Astrocyte of the cerebellum (primary cell): ENCODE data around the gene LRRC4C.

ENCODE experiments used
- DNase-seq: peaks from one replicate; pipeline ENCODE4 v3.0.0-alpha.2; 2011; ENCODE audit warnings: low read depth
- H3K4me3 ChIP-seq: 2 replicates; pipeline ENCODE4 v1.5.1; 2011; ENCODE audit warnings: mild to moderate bottlenecking, low read depth, low read length, moderate library complexity
- CTCF ChIP-seq: IDR thresholded peaks from 2 replicates; pipeline ENCODE4 v1.5.1; 2012; ENCODE audit warnings: low read length, low read depth, moderate library complexity, mild to moderate bottlenecking; ENCODE audit errors: missing control alignments
- in situ Hi-C: cut with HindIII; loops from 2 replicates; pipeline ENCODE4 v1.10.0; 2017; ENCODE audit warnings: low sequenced_read_pairs

The LRRC4C gene

GRCh38 chr11:40370821-40371616, 1088.4 kb downstream of the LRRC4C start:
- in situ Hi-C loops: no loop called here
- no peak for TF ChIP-seq CTCF
- no peak for DNase-seq
- H3K4me3 ChIP-seq: no peak overlapping the region

GRCh38 chr11:40360206-40360798, 1099.2 kb downstream of the LRRC4C start:
- TF ChIP-seq CTCF: no peak
- H3K4me3 ChIP-seq: no peak overlapping the region
- no peak for DNase-seq
- in situ Hi-C loops: no loop called here

GRCh38 chr11:40354121-40354520, 1105.3 kb downstream of the LRRC4C start:
- no peak overlapping the region for H3K4me3 ChIP-seq
- DNase-seq: no peak
- no peak for TF ChIP-seq CTCF
- in situ Hi-C loops: no loop called here

- in situ Hi-C loops: no loop called here
- no peak for TF ChIP-seq CTCF
- H3K4me3 ChIP-seq: no peak overlapping the region
- DNase-seq: no peak
Measured at GRCh38 chr11:40340911-40341310, 1118.5 kb downstream of the LRRC4C start.

GRCh38 chr11:40338739-40339138, 1120.7 kb downstream of the LRRC4C start:
- no peak for TF ChIP-seq CTCF
- no peak overlapping the region for H3K4me3 ChIP-seq
- DNase-seq: no peak
- in situ Hi-C loops: no loop called here

- in situ Hi-C loops: no loop called here
- DNase-seq: no peak
- H3K4me3 ChIP-seq: no peak overlapping the region
- TF ChIP-seq CTCF: no peak
Measured at GRCh38 chr11:40338062-40338461, 1121.4 kb downstream of the LRRC4C start.
